NCI-H146 treated with DMSO at 0.1 percent for 48 hours (cell line): Measurements from ENCODE around the gene PLA2G4A.

Experiments
- DNase-seq: peaks from one replicate; lab custom pipeline; 2025; ENCODE audit not compliant: unreplicated experiment; lab: John Stamatoyannopoulos, UW

PLA2G4A gene

GRCh38 chr1:187013582-187014200 is 184.9 kb downstream of the PLA2G4A start:
- no peak for DNase-seq

GRCh38 chr1:187018291-187018690 is 189.5 kb downstream of the PLA2G4A start:
- DNase-seq, result no peak

DNA sequence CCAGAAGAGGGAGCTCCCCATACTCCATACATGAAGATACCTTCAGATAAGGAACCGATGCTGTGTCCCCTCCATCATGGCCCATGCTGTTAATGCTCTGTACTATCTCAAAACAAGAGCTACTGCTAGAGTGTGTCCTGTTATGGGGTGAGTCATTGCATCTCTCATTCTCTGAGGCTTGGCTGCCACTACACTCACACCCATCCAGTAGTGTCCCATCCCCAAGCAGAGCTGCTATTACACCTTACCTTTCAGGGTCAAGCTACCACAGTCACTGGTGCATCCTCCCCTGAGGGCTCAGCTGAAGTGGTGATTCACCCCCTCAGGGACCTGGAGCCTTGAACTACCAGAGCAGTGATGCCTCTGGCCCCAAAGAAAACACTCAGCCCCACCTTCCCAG is 198.5 kb downstream of the PLA2G4A start:
- no peak for DNase-seq

- DNase-seq, result no peak
Measured at GRCh38 chr1:187032316-187032981, 203.7 kb downstream of the PLA2G4A start.

GRCh38 chr1:187032982-187033692 is 204.4 kb downstream of the PLA2G4A start:
- no peak for DNase-seq

GRCh38 chr1:187033693-187034390 is 205.1 kb downstream of the PLA2G4A start:
- DNase-seq, result no peak

DNA sequence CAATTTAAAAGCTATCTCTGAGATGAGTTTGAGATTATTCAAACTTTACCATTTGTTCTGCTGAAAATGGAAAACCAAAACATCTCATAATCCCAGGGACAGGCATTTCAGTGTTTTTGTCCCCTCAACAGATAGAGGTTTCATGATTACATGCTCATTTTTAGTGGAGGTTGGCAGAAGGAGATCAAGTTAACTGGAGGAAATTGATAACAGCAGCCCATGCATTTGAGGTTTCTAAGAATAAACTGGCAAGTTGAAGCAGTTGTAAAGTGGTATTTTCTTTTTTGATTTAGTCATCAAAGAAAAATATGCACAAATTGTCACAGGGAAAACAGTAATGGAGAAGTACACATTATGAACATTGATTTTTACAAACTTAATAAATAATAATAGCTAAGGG is 205.8 kb downstream of the PLA2G4A start:
- DNase-seq, result no peak

- no peak for DNase-seq
Measured at GRCh38 chr1:187037973-187038553, 209.3 kb downstream of the PLA2G4A start.
